Right kidney (tissue), 1 donor: ENCODE results near the gene LCN1.
"Not testable (repeated sequence)": the region's sequence is repeated elsewhere in the genome, so short reads cannot be mapped to it uniquely, and the experiment has no call there.

Experiments
- DNase-seq: peaks from one replicate; pipeline ENCODE4 v3.0.0-alpha.2; 2016

Gene LCN1

DNA sequence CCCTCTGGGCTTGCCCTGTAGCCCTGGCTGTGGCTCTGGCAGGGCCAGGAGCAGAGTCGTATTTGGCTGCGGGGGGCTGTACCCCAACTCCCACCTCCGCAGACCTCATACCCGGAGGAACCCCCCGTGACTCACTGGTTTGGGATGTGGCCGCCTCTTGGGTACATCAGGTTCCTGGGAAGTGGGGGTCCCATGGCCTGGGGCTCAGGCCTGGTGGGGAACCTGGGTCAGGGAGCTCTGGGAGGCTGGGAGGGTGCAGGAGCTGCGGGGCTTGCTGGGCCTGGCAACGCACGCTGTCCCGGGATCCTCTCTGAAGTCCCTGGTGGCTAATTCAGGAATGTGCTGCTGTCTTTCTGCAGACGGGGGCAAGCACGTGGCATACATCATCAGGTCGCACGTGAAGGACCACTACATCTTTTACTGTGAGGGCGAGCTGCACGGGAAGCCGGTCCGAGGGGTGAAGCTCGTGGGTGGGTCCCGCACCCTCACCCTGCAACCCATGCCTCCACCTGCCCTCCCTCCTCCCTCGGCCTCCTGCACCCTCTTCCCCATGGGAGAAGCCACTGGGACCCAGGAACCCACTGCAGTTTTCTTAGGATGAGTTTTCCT, 2.4 kb downstream of the LCN1 start:
- DNase-seq = no peak

DNA sequence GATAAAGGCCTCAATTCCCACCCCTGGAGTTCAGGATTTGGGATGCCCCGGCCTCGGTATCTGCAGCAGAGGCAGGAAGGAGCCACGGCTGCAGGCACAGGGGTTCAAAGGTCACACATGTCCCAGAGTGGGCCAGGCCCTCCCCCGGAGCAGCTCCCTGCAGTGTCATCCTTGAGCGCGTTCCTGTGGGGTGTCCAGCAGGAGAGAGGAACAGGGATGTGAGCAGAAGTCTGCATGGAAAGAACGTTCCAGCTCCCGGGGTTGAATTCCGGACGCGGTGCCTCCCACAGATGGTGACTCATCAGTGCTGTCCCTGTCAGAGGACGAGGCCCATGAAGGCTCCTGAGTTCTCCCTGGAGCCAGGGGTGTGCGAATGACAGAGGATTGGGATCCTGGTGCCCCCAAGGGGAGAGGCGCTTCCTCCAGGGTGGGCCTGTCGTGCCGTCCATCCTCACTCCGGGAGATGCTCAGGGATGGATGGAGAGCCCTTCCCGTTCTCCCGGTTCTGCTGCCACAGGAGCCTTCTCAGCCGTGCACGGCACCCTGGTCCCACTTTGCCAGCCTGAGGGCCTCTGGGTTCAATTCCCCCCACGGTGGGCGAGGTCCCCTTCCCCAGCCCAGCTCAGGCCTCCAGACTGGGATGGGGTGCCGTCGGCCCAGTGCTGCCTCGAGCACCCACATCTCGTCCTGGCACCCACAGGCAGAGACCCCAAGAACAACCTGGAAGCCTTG, 3.1 kb downstream of the LCN1 start:
- DNase-seq = no peak

DNA sequence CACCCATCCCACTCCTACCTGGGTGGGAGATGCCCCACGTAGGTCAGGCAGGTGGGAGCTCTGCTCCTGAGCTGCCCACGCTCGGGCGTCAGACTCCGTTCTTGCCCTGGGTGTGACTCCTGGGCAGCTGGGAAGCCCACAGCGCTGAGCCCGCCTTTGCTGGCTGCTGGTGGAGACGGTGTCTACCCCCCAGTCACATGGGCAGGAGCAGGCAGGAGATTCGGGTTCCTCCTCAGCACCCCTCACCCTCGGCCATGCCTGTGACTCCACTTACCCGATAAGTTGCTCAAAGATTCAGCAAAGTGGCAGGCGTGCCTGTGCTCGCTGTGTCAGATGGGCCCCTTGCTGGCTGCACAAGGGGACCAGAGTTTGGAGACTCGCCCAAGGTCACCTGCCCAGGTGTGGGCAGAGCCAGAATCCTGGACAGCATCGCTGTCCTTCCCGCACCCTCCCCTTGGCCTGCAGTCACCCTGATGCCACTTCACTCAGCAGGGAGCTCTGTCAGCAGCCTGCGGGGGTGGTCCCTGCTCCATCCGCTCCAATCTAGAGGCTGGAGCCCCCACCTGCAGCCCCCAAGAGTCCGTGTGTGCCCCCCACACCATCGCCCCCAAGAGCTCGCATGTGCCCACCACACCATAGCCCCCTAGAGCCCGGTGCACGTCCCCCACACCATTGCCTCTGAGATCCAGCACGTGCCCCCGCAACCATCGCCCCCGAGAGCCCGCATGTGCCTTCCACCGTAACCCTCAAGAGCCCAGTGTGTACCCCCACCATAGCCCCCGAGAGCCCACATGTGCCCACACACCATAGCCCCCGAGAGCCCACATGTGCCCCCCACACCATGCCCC, 4.2 kb downstream of the LCN1 start:
- DNase-seq = no peak

DNA sequence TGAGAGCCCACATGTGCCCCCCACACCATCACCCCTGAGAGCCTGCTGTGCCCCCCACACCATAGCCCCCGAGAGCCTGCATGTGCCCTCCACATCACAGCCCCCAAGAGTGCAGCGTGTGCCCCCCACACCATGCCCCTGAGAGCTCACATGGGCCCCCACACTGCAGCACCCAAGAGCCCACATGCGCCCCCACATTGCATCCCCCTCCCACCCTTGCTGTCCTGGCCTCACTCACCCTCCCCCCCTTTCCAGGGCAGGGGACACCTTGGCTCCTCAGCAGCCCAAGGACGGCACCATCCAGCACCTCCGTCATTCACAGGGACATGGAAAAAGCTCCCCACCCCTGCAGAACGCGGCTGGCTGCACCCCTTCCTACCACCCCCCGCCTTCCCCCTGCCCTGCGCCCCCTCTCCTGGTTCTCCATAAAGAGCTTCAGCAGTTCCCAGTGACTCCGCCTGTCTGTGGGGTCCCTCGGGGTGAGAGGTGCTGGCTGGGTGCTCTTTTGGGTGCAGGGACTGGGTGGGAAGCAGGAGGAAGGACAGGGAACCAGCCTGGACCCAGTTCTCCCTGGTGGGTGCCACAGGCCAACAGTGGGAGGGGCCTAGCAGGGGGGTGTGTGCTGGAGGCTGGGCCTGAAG, 5.0 kb downstream of the LCN1 start:
- no peak for DNase-seq

DNA sequence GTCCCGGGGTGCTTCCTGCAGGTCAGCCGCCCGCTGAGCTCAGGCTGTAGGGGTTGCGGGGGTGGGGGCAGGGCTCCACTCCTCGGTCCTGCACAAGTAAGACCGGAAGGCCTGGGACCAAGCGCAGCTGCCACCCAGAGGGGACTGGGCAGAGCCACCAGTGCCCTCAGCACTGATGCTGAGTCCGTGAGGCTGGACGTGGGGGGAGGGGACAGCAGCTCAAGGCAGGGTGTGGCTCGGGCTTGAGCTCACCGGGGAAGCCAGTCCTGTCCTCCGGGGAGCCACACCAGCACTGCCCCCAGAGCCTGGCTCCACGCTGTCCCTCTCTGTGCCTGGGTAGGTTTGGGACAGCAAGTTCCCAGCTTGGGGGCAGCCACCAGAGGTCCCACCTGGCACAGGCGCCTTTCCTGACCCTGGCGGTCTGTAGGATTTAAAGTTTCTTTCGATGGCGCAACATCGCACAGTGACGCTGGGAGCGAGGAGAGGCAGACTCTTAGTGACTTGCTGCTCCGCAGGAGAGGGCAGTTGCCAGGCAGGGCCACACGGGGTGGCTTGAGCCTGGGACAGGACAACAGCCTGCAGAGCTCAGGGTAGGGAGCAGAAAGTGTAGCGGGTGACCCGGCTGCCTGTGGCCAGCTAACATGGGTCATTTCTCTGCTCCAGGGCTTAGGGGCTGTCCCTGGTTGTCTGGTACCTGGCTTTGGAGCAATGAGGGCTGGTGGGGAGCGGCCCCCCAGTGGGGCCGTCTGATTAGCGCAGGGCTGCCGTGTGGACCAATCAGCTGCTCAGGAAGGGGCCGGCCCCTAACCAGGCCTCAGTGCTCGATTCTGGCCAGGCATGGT, 5.7 kb downstream of the LCN1 start:
- no peak for DNase-seq

DNA sequence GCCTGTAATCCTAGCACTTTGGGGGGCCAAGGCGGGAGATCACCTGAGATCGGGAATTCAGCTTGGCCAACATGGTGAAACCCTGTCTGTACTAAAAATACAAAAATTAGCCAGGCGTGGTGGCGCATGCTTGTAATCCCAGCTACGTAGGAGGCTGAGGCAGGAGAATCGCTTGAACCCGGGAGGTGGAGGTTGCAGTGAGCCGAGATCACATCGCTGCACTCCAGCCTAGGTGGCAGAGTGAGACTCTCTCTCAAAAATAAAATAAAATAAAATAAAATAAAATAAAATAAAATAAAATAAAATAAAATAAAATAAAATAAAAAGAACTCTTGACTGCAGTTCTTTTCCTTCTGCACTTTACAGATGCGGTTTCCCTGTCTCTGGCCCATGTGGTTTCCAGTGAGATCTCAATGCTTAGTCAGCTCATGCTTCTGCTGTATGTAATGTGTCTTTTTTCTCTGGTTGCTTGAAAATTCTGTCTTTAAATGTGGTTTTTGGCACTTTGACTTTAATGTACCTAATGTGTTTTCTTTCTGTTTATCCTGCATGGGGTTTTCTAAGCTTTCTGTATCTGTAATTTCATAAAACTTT, 7.7 kb downstream of the LCN1 start:
- not testable (repeated sequence) for DNase-seq

DNA sequence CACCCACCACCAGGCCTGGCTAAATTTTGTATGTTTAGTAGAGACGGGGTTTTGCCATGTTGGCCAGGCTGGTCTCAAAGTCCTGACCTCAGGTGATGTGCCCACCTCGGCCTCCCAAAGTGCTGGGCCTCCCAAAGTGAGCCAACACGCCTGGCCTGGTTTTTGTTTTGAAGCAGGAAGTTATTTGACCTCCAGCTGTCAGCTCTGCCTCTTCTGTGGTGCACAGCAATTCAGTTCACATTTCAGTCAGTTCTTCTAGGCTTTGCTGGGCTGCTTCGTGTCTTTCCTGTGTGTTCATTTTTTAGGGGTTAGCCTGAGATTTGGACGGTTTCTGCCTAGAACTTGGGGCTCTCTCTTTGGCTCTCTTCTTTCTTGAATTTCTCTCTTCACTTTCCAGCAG, 8.9 kb downstream of the LCN1 start:
- DNase-seq = no peak

DNA sequence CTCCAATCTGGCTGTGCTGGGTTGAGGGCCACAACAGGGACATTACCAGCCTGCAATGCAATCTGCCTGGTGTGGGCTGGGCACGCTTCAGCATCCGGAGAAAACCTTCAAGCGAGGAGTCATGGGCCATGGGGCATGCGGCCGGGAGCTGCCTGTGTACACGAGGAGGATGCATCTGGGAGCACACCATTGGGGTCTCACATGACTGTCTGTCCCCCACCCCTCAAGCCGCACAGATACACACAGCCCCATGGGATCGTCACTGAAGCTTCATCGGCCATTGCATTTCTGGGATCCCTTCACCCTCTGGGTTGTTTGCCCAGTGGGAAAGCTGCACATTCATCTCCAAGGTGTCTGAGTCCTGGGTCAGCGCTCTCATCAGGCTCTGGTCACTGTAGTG, 9.9 kb downstream of the LCN1 start:
- DNase-seq = no peak

DNA sequence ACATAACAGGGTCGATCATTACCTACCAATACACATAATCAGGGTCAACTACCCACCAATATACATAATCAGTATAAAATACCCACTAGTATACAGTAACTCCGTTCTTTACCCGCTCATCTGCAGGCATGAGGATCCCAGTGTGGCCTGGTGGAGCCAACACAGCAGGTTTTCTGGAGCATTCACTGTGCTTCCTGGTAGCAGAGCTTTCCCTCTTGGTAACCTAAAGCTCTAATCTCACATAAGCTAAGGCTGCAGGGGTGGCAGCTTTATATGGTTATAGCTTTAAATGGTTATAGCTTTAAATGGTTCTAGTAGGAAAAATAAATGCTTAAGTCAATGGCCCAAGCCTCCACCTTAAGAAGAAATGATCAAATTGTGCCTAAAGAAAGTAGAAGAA, 11.9 kb downstream of the LCN1 start:
- no peak for DNase-seq

DNA sequence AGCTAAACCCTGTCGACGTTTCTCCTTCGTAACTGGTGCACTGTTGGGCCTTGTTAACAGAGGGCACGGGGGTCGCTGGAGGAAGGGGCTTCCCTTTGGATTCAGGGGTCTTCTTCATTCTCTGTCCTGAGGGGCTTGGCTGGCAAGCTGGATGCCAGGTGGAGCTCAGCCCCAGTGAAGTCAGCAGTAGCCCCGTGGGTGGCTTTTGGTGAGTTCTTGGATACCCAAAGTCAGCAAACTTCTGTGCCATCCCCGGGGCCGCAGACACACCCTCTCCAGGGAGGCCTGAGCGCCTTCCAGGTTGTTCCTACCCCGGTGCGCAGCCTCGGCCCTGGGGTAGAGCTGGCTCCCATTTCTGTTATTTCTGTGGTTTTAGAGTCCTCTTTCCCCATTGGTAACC, 12.4 kb downstream of the LCN1 start:
- DNase-seq = no peak

DNA sequence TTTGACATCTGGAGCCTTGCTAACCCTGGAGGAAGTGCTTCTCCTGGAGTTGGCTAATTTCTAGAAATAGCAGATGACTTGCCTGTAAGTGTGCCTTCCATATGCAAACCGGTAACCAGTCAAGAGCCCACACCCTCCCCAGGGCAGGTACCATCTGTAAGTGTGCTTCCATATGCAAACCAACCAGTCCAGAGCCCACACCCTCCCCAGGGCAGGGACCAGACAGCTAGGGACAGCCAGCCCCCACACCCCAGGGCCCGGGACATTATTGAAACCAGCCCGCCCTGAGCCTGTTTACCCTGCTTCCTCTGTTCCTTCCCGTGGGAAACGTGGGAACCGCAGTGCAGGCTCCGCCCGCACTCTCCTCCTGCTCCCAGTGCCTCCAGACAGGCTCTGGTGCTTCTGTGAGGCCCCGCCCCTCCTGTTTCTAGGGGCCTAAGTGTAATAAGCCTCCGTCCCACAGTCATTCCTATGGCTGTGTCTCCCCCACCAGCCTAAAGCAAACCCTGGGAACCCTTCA, 13.0 kb downstream of the LCN1 start:
- not testable (repeated sequence) for DNase-seq

DNA sequence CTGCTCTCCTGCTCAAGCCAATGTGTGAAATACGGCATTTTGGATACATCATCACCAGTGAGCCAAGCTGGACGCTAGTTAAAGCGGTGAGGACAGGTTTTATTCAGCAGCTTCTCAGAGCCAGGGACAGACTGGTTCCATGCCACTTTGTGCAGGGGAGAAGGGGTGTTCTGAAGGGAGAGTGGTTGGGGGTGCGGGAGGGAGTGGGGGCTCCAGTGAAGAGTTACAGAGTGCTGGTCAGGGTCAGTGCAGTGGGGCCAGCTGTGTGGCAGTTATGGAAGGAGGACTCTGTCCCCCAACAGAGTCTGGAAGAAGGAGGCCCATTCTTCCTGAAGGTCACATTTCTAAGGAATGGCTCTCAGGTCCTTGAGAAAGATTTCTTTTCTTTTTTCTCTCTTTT, 13.6 kb downstream of the LCN1 start:
- DNase-seq = not testable (repeated sequence)

DNA sequence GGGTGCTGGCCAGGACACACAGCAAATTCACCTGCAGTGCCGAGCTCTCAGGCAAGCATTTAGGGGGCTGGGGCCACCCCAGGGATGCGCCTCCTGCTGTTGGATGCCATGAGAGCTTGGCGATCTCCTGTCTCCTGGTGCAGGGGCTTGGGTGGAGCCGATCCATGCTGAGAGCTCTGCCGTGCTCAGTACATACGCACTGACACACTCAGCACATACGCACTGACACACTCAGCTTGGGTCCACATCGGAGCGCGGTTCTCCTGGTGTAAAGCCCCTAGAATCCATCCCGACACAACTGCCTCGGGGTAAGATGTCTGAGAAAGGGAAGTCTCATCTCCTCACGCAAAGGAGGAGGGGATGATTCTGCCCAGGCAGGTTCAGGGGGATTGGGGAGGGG, 14.4 kb downstream of the LCN1 start:
- not testable (repeated sequence) for DNase-seq

DNA sequence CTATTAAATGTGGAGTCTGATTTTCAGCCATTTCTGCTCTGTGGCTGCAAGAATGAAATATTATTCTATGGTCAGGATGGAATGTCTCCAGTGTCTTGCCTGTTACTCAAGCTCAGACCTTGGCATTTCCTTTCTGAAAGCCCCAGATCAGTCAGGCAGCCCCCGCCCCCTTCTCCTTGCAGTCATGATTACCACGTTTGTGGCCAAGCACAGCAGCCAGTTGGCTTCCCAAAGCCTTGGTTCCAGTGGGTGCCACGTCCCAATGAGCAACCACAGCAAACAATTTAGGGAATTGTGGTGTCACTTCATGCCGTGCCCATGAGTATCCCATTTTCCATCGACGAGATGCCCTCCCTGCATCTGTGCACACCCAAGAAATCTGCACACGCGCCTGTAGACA, 15.0 kb downstream of the LCN1 start:
- DNase-seq = no peak

DNA sequence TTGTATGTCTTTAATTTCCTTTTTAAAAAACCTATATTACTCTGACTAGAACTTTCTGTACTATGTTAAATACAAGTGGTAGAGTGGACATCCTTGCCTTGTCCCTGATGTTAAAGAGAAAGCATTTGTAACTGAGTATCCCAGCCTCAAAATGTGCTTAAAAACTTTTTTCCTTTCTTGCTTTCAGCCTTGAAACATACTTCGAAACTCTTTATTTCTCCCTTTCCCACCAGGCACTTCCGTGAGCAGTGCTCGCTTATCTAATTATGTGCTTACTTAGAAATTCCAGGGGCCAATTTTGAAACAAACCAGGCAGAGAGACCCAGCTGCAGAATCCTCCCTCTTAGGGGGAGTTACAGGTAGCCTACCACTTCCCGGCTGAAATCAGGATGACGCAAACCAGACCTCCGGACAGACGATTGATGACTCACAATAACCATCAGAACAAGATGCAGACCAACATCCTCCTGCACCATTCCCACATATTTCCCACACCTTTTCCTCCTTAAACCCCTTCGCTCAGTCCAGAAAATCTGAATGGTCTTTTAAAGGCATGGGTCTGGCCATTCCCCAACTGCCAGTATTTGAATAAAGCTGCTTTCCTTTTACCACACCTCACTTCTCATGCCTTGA, 22.1 kb downstream of the LCN1 start:
- not testable (repeated sequence) for DNase-seq

DNA sequence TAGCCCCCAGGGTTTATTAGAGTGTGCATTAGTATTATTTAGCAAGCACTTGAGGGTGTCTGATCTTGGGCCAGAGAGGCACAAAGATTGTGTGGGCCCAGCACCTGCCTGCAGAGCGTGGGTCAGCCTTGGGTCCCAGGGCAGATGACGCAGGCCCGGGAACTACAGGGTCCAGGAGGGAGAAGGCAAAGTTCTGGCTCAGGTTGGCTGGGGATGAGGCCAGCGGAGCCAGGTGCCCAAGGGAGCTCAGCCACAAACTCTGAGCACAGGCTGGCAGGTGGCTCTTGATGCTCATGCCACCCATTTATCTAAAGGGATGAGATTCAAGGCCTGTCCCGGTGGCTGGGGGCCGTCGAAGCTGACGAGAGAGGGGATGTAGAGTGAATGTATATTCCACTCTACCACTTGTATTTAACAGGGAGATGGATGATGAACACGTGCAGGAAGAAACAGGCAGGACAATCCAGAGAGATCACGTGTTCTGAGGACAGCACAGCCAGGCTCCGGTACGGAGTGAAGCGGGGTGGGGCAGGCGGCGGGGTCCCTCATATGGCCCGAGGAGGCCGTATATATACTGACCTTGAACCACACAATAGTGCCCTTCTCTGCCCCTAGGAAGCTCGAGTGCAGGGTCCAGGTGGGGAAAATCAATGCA, 23.9 kb downstream of the LCN1 start:
- DNase-seq = no peak

DNA sequence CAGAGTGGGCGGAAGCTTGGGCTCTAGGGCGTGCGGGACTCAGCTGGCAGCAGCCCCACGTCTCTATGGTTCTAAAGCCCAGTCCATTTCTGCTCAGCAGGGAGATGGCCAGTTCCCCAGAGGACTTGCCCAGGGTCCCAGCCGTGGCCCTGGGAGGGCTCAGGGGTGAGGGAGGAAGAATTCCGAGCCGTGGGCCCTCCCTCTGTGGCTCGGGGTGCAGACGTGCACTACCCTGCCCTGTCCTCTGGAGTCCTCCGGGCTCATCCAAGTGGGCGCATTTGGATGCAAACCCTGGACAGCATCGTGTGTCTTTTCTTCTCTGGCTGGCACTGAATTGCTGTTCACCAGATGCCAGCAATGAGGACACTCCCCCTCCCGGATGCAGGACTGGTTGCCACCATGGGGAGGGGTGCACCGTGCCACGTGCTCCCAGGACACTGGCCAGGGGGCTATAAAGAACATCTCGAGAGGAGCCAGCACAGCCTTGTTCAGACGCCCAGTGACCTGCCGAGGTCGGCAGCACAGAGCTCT, 24.5 kb downstream of the LCN1 start, which contains the start of gene OBP2A:
Gene OBP2A, plus strand, starts transcription at position 481 of the 531 bp plus-strand sequence. CDS start 55 bp downstream, outside the sequence.
- DNase-seq = not testable (repeated sequence)

DNA sequence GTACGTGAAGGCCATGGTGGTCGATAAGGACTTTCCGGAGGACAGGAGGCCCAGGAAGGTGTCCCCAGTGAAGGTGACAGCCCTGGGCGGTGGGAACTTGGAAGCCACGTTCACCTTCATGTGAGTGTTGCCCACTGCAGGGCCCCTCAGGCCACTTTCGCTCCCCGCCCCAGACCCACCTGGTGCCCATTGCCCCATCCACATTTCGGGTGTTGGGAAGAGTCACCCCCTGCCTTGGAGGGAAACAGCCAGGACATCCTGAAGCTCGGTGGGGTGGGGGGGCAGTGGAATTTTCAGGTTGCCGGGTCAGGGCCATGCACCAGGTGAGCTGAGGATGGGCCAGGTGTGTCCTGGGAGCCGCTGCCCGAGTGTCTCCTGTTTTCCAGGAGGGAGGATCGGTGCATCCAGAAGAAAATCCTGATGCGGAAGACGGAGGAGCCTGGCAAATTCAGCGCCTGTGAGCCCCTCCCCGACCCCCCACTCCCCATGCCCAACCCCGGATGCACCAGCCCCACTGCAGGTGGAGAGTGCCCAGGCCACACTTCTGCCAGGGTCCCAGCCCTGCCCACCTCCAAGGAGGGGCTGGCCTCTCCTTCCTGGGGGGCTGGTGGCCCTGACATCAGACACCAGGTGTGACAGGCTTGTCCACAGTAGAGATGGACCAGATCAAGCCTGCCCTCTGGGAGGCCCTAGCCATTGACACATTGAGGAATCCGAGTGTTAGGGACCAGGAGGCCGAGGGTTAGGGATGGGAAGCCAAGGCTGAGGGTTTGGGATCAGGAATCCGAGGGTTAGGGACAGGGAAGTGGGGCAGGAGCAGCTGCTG, 25.8 kb downstream of the LCN1 start:
- DNase-seq = not testable (repeated sequence)
